GM21381 (cell line): ENCODE results near the gene PDCD1.
"Not testable (repeated sequence)": the region's sequence is repeated elsewhere in the genome, so short reads cannot be mapped to it uniquely, and the experiment has no call there.

ENCODE experiments used
- ATAC-seq: cut with Tn5 transposase; IDR thresholded peaks from one replicate; pipeline ENCODE4 v1.9.1; 2021; ENCODE audit warnings: mild to moderate bottlenecking, moderate library complexity; ENCODE audit not compliant: unreplicated experiment

The PDCD1 gene

GRCh38 chr2:241879326-241879725, 20.6 kb upstream of the PDCD1 start:
- ATAC-seq, result no peak

- ATAC-seq, result no peak
Measured at GRCh38 chr2:241877989-241878970, 19.6 kb upstream of the PDCD1 start.

GRCh38 chr2:241877197-241877685, 18.5 kb upstream of the PDCD1 start:
- no peak for ATAC-seq

GRCh38 chr2:241876528-241877196, 18.0 kb upstream of the PDCD1 start:
- ATAC-seq, result no peak

GRCh38 chr2:241875754-241876527, 17.2 kb upstream of the PDCD1 start:
- not testable (repeated sequence) for ATAC-seq

GRCh38 chr2:241874277-241874925, 15.7 kb upstream of the PDCD1 start:
- no peak for ATAC-seq

- ATAC-seq, result no peak
Measured at GRCh38 chr2:241873803-241874110, 15.1 kb upstream of the PDCD1 start.

- ATAC-seq, result no peak
Measured at GRCh38 chr2:241873081-241873802, 14.5 kb upstream of the PDCD1 start.

- no peak for ATAC-seq
Measured at GRCh38 chr2:241872313-241872642, 13.6 kb upstream of the PDCD1 start.

GRCh38 chr2:241871538-241872312, 13.0 kb upstream of the PDCD1 start:
- ATAC-seq, result no peak

- ATAC-seq, result no peak
Measured at GRCh38 chr2:241870611-241871537, 12.2 kb upstream of the PDCD1 start.

GRCh38 chr2:241870081-241870541, 11.4 kb upstream of the PDCD1 start:
- no peak for ATAC-seq

- ATAC-seq, result no peak
Measured at GRCh38 chr2:241869087-241869961, 10.6 kb upstream of the PDCD1 start, which contains the start of gene RTP5. Gene RTP5 (plus strand): TSS chr2:241869729. CDS start chr2:241869757, 28 bp downstream.

GRCh38 chr2:241868661-241869081, 10.0 kb upstream of the PDCD1 start:
- ATAC-seq, result no peak

GRCh38 chr2:241867776-241868420, 9.2 kb upstream of the PDCD1 start:
- no peak for ATAC-seq

GRCh38 chr2:241866790-241867645, 8.3 kb upstream of the PDCD1 start:
- ATAC-seq, result no peak
